ENCODE measurements around the gene MARCHF10.
"Not testable (repeated sequence)": the region's sequence is repeated elsewhere in the genome, so short reads cannot be mapped to it uniquely, and the experiment has no call there.

The MARCHF10 gene

GRCh38 chr17:62785983-62786382 lies 22.1 kb downstream of the MARCHF10 start:
- DNase-seq: not testable (repeated sequence)

GRCh38 chr17:62782730-62783270 lies 25.3 kb downstream of the MARCHF10 start:
- no peak for DNase-seq

DNA sequence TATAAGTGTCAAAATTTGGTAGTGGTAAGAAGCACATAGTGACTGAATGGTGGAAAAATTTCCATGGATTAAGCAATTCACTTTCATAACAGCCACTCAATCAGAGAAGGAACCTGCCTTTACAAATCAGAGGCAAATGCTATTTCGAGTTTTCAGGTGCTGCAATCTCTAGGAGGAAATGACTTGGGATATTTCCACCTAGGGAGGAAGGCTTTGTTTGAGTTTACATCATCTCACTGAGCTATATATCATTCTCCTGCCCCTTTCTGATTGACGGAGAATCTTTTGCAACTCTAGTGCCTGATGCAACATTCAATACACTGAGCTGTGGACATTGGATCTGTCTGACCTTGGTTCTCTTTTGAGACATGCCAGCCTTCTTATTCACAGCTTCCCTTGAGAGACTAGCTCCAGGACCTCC lies 26.3 kb downstream of the MARCHF10 start:
- DNase-seq: no peak

GRCh38 chr17:62781356-62781755 lies 26.8 kb downstream of the MARCHF10 start:
- DNase-seq: no peak

GRCh38 chr17:62780951-62781350 lies 27.2 kb downstream of the MARCHF10 start:
- DNase-seq: no peak

- no peak for DNase-seq
Observed at GRCh38 chr17:62780269-62780668, 27.8 kb downstream of the MARCHF10 start.

- DNase-seq: no peak
Observed at GRCh38 chr17:62778990-62779681, 29.0 kb downstream of the MARCHF10 start.

DNA sequence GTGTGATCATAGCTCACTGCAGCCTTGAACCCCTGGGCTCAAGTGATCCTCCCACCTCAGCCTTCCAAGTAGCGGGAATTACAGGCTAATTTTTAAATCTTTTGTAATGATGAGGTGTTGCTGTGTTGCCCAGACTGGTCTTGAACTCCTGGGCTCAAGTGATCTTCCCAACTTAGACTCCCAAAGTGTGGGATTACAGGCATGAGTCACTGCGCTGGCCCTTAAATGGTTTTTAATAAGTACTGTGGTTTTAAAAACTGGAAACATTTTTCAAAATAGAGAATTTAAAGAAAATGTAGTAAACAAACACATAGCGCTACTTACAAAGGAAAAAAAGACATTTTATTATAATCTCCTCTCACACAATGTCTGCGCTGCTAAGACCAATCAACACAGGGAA lies 32.2 kb downstream of the MARCHF10 start:
- DNase-seq: no peak

- no peak for DNase-seq
Observed at GRCh38 chr17:62774338-62774737, 33.8 kb downstream of the MARCHF10 start.

DNA sequence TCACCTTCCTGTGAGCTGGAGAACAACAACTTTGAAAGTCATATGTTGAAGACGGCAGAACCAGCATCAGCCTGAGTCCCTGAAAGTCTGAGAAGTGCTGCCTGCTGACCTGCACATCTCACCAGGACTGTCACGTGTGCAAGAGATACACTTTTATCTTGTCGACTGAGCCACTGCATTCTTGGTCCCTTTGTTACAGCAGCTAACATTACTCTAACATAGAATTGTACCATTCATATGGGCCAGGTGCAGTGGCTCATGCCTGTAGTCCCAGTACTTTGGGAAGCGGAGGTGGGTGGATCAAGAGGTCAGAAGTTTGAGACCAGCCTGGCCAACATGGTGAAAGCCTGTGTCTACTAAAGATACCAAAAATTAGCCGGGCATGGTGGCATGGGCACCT lies 40.1 kb downstream of the MARCHF10 start:
- no peak for DNase-seq

DNA sequence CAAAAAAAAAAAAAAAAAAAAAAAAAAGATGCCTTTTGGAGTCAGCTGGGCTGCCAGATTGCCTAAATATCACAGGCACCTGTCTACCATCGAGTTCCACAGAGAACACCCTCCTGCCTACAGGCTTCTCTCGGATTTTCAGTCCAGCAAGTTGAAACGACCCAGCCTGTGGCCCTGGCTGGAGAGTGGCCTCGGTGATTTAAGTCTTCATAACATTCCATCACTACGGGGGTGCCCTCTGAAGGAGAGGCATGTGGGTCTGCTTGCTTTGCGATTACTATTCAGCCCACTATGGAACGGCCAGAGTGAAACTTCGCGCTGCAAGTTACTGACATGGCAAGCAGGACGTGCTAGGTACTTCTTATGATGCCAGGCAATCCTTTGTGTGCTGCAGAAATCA lies 42.8 kb downstream of the MARCHF10 start:
- DNase-seq: no peak

- no peak for DNase-seq
Observed at GRCh38 chr17:62763891-62764600, 44.1 kb downstream of the MARCHF10 start.

- no peak for DNase-seq
Observed at GRCh38 chr17:62761884-62762283, 46.2 kb downstream of the MARCHF10 start.

DNA sequence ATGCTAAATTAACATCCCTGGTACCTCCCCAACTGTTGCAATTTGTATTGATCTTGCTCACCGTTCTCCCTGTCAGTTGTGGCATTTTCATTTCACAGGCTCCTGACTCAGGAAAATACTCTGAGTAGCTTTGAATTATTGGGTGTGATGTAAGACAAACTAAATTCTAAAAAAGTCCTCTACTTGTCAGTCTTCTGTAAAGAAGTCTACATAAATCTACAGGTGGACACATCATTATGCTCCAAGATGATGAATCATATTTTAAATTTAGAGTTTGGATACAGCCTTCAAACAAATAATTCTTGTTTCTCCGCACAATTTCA lies 47.2 kb downstream of the MARCHF10 start:
- DNase-seq: no peak

GRCh38 chr17:62760059-62760944 lies 47.8 kb downstream of the MARCHF10 start:
- DNase-seq: no peak

GRCh38 chr17:62757500-62757951 lies 50.6 kb downstream of the MARCHF10 start:
- DNase-seq: no peak

- DNase-seq: no peak
Observed at GRCh38 chr17:62756198-62756597, 51.9 kb downstream of the MARCHF10 start.

DNA sequence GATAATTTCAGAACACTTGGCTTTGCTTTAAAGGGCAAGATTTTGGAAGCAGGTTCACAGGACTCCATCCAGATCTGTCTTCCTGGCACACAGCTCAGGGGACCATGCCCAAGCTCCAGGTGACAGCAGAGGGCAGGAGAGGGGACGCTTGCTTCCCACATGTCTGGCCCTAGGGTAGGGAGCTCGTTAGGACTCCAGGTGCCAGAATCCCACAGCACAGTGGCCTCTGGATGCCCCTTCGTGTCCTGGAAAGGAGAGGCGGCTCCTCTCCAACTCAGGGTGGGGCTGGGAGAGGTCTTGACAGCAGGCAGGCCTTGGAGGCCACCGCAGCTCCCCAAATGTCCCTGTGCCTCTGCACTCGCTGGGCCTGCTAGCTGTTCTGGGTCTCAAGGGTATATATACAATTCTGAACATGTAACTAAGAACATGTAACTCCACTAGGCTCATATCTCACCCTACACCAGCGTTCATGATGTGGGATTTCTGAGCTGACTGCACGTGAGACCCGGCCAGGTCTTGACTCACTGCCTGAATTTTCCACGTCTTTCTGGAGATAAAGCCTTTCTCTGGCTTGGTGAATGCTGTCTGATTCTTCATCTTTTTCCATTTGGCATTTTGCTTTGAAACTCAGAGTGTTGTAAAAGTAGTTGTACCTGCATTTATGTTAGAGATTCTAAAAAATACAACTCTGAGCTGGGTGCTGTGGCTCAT lies 52.8 kb downstream of the MARCHF10 start:
- no peak for DNase-seq

- DNase-seq: no peak
Observed at GRCh38 chr17:62754631-62755030, 53.5 kb downstream of the MARCHF10 start.

GRCh38 chr17:62753562-62753961 lies 54.6 kb downstream of the MARCHF10 start:
- no peak for DNase-seq

DNA sequence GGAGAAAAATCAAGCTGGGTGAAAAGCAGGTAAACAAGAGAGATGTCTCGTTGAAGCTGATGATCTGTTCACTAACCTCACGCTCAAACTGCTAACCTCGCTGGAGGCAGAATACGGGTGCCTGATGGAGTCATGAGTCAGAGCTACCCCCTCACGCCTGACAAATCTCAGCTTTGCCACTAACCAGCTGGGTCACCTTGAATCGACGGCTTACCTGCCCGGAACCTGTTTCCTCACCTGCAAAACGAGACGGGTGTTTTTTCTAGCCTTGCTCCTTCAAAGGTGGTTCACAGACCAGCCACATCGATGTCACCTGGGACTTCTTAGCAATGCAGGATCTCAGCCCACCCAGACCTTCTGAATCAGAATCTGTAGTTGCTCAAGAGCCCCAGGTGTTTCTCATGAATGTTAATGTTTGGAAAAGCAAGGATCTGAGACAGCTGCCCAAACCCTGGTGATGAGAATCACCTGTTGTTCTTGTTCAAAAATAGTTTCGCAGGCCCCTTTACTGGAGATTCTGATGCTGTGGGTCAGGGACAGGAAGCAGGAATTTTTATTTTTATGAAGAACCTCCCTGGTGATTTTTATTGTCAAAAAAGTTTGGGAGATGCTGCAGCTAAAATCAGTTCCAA lies 56.9 kb downstream of the MARCHF10 start:
- no peak for DNase-seq

DNA sequence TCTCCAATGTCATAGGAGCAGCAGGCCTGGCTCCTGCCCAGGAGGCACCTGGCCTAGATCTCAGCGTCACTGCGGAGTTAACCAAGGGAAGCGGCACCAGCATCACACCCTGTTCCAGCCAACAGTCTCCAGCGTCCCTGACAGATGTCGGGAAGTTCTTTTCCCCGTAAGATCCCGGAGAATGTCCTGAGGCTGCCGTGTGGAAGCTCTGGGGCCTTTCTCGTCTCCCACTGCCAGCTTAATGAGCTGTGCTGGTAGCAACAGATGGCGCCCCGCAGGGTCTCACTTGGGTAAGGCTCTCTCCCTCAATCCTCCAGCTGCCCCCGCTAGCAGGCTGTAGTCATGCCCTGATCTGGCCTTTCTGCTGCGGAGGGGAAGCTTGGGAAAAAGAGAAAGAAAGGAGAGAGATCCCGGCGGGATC lies 57.5 kb downstream of the MARCHF10 start:
- no peak for DNase-seq
